CD14-positive monocyte (primary cell): ENCODE data around the gene LRP1B. TPM values are rescaled to one million over a fixed set of nuclear protein-coding genes. Genes with fewer than 3 reads are reported as not detected.

ENCODE experiments used
- DNase-seq, 3 donors: peaks; one replicate each; pipeline ENCODE4 v3.0.0-alpha.2; 2011 to 2022
- H2AFZ ChIP-seq: 2 replicates; pipeline ENCODE4 v1.6.0; 2012; ENCODE audit warnings: mild to moderate bottlenecking, low read depth, low read length, inconsistent platforms; ENCODE audit not compliant: insufficient read depth, poor library complexity, severe bottlenecking
- H3K27ac ChIP-seq, 2 donors: 1 replicate in 1 of 2; 2 replicates in 1 of 2; pipeline ENCODE4 v1.5.1; 2012 to 2013; ENCODE audit warnings: low read length in 2 of 2, control low read depth in 1 of 2, inconsistent platforms in 1 of 2, low read depth in 1 of 2, mild to moderate bottlenecking in 1 of 2
- H3K27me3 ChIP-seq, 2 donors: one replicate each; pipeline versions ENCODE4 v1.6.0 to v1.6.1; 2011 to 2013; ENCODE audit warnings: low read length in 2 of 2; ENCODE audit not compliant: control insufficient read depth in 2 of 2, insufficient read depth in 2 of 2
- H3K36me3 ChIP-seq, 2 donors: replicated peaks in 1 of 2; 1 replicate in 1 of 2; 2 replicates in 1 of 2; pipeline versions ENCODE4 v1.5.1 to v1.6.1; 2012 to 2013; ENCODE audit warnings: low read length in 2 of 2, control low read depth in 1 of 2, inconsistent platforms in 1 of 2, mild to moderate bottlenecking in 1 of 2; ENCODE audit not compliant: insufficient read depth in 2 of 2, control insufficient read depth in 1 of 2
- H3K4me1 ChIP-seq, 2 donors: 1 replicate in 1 of 2; 2 replicates in 1 of 2; pipeline versions ENCODE4 v1.5.1 to v1.6.1; 2012 to 2013; ENCODE audit warnings: low read length in 2 of 2, control low read depth in 1 of 2, inconsistent platforms in 1 of 2, mild to moderate bottlenecking in 1 of 2, moderate library complexity in 1 of 2; ENCODE audit not compliant: insufficient read depth in 2 of 2, control insufficient read depth in 1 of 2
- H3K4me2 ChIP-seq: replicated peaks from 2 replicates; pipeline ENCODE3; 2012; ENCODE audit warnings: low read length, moderate library complexity, mild to moderate bottlenecking; ENCODE audit not compliant: poor library complexity, severe bottlenecking; ENCODE audit errors: extremely low read depth
- H3K4me3 ChIP-seq, 3 experiments: fragments of 200-600 bp in 1 of 3; sonication (generic) in 1 of 3; replicated peaks in 1 of 3; 1 replicate in 2 of 3; 2 replicates in 1 of 3; pipeline ENCODE4 v1.5.1; 2011 to 2013; ENCODE audit warnings: low read length in 3 of 3, mild to moderate bottlenecking in 3 of 3, control low read depth in 2 of 3, low read depth in 2 of 3, inconsistent platforms in 1 of 3, moderate library complexity in 1 of 3
- H3K79me2 ChIP-seq: 2 replicates; pipeline ENCODE4 v1.6.0; 2012; ENCODE audit warnings: mild to moderate bottlenecking, control low read depth, inconsistent platforms, low read length, moderate library complexity; ENCODE audit not compliant: insufficient read depth
- H3K9ac ChIP-seq: 2 replicates; pipeline ENCODE4 v1.6.0; 2017; ENCODE audit warnings: low read length, mild to moderate bottlenecking; ENCODE audit not compliant: insufficient read depth, poor library complexity, severe bottlenecking
- H3K9me3 ChIP-seq, 2 donors: replicated peaks in 1 of 2; 1 replicate in 1 of 2; 2 replicates in 1 of 2; pipeline versions ENCODE4 v1.5.1 to v1.6.1; 2012 to 2013; ENCODE audit warnings: low read length in 2 of 2, control low read depth in 1 of 2; ENCODE audit not compliant: control insufficient read depth in 1 of 2, insufficient read depth in 1 of 2
- H4K20me1 ChIP-seq: 2 replicates; pipeline ENCODE4 v1.6.0; 2012; ENCODE audit warnings: mild to moderate bottlenecking, low read length, control low read depth, moderate library complexity; ENCODE audit not compliant: insufficient read depth
- H3K27ac Mint-ChIP-seq, 7 donors: one replicate each; pipeline ENCODE4 v1.8.0; 2020; ENCODE audit warnings: mild to moderate bottlenecking in 7 of 7, mixed read lengths in 7 of 7, moderate library complexity in 6 of 7, inconsistent platforms in 2 of 7
- H3K27me3 Mint-ChIP-seq, 3 donors: one replicate each; pipeline ENCODE4 v1.8.0; 2021 to 2022; ENCODE audit warnings: low read depth in 3 of 3, mild to moderate bottlenecking in 3 of 3, mixed read lengths in 3 of 3, moderate library complexity in 3 of 3, inconsistent platforms in 1 of 3
- H3K36me3 Mint-ChIP-seq, 2 donors: one replicate each; pipeline ENCODE4 v1.8.0; 2020; ENCODE audit warnings: mixed read lengths in 2 of 2, inconsistent platforms in 1 of 2, mild to moderate bottlenecking in 1 of 2
- H3K4me1 Mint-ChIP-seq: one replicate; pipeline ENCODE4 v1.8.0; 2020; ENCODE audit warnings: mild to moderate bottlenecking, mixed read lengths
- H3K4me3 Mint-ChIP-seq, 2 donors: one replicate each; pipeline ENCODE4 v1.8.0; 2020; ENCODE audit warnings: mild to moderate bottlenecking in 2 of 2, mixed read lengths in 2 of 2, moderate library complexity in 1 of 2
- H3K9me3 Mint-ChIP-seq, 7 donors: one replicate each; pipeline ENCODE4 v1.8.0; 2020 to 2022; ENCODE audit warnings: mixed read lengths in 7 of 7, mild to moderate bottlenecking in 6 of 7, moderate library complexity in 6 of 7, inconsistent platforms in 2 of 7
- WGBS: methylation state at CpG from one replicate; pipeline ENCODE4 v1.1.5; 2013; ENCODE audit warnings: missing lambda C conversion rate; ENCODE audit not compliant: insufficient coverage; 5-methylcytosine and 5-hydroxymethylcytosine counted together
- intact Hi-C, 2 donors: fragments of 100-400 bp; cut with micrococcal nuclease; formaldehyde crosslinking; loops; one replicate each; pipeline versions ENCODE4 v1.15.0 to v1.15.1; 2023
- polyA plus RNA-seq, 3 donors: library from polyadenylated mRNA; depleted of rRNA in 1 of 3; unstranded in 2 of 3; stranded (reverse) in 1 of 3; fragments of 300-500 nt in 2 of 3; fragments of >200 nt in 1 of 3; fragmentation: Illumina TruSeq in 2 of 3; gene quantifications; 1 replicate in 2 of 3; 2 replicates in 1 of 3; pipeline ENCODE4 v1.2.3, GENCODE V29; 2012 to 2021
- TF ChIP-seq, protein P1 (sequence below): fragments of 200-600 bp; IDR thresholded peaks from one replicate; pipeline ENCODE4 v1.8.0; 2022; ENCODE audit warnings: antibody characterized with exemption, mild to moderate bottlenecking

Gene LRP1B
- polyA plus RNA-seq, 3 donors: not detected

DNA sequence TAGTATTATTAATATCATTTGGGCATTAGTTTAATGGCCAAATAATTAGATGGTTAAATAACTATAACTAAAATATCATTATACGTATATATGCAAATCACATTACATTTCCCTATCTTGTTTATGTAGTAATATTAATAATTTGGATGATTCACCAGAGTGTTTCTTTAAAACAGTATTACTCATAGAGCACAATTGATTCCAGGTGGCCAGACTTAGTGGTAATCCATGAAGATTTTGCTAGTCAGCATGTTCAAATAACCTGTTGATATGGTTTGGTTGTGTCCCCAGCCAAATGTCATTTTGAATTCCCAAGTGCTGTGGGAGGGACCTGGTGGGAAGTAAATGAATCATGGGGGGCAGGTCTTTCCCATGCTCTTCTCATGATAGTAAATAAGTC is 782.3 kb downstream of the LRP1B start:
- Mint-ChIP-seq H3K27ac (no peak overlapping the region), H3K27me3 (no peaks in the 10 kb centered on the region), H3K4me1 (no peaks in the 10 kb centered on the region), H3K9me3 (peaks cover 0 to 9% (median 7%) of the 10 kb centered on the region in 7 donors), H3K36me3 (no peaks in the 10 kb centered on the region), H3K4me3 (no peak overlapping the region)
- intact Hi-C loops: no loop called here
- WGBS: no CpG with 5 or more reads among the region's 1 CpG
- H3K9me3 ChIP-seq: peaks cover 0 to 4% of the 10 kb centered on the region in 2 donors
- H4K20me1 ChIP-seq: no peaks in the 10 kb centered on the region
- no peaks in the 10 kb centered on the region for H3K79me2 ChIP-seq
- H3K27ac ChIP-seq: no peak overlapping the region
- no peaks in the 10 kb centered on the region for H3K27me3 ChIP-seq
- no peak overlapping the region for H3K4me3 ChIP-seq
- no peak for DNase-seq
- no peak overlapping the region for H3K9ac ChIP-seq
- H3K36me3 ChIP-seq: no peaks in the 10 kb centered on the region
- H3K4me1 ChIP-seq: no peaks in the 10 kb centered on the region
- H2AFZ ChIP-seq: no peak overlapping the region
- TF ChIP-seq, protein P1, sequence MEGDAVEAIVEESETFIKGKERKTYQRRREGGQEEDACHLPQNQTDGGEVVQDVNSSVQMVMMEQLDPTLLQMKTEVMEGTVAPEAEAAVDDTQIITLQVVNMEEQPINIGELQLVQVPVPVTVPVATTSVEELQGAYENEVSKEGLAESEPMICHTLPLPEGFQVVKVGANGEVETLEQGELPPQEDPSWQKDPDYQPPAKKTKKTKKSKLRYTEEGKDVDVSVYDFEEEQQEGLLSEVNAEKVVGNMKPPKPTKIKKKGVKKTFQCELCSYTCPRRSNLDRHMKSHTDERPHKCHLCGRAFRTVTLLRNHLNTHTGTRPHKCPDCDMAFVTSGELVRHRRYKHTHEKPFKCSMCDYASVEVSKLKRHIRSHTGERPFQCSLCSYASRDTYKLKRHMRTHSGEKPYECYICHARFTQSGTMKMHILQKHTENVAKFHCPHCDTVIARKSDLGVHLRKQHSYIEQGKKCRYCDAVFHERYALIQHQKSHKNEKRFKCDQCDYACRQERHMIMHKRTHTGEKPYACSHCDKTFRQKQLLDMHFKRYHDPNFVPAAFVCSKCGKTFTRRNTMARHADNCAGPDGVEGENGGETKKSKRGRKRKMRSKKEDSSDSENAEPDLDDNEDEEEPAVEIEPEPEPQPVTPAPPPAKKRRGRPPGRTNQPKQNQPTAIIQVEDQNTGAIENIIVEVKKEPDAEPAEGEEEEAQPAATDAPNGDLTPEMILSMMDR: no peak
- H3K4me2 ChIP-seq: no peak overlapping the region

DNA sequence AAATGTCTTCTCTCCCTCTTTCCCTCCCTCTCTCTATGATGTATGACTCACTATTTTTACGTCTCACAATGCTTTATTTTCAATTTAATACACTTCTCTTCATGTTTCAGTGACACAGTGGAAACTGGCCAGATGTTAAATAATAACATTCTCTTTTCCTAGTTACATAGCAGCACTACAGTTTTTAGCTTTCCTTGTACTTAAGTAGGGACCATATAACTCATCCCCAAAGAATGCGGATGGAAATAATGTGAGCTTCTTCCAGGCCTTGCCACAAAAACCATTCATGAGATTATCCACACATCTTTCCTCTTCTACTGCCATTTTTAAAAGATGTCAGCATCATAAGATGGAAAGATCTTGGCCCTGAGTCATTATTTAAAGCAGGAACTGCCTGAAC is 789.4 kb downstream of the LRP1B start:
- Mint-ChIP-seq H3K9me3 (peaks cover 0 to 7% (median 0%) of the 10 kb centered on the region in 7 donors), H3K36me3 (no peaks in the 10 kb centered on the region), H3K27me3 (no peaks in the 10 kb centered on the region), H3K27ac (no peak overlapping the region), H3K4me3 (no peak overlapping the region), H3K4me1 (no peaks in the 10 kb centered on the region)
- no peak overlapping the region for H3K4me3 ChIP-seq
- intact Hi-C loops: no loop called here
- H3K27me3 ChIP-seq: no peaks in the 10 kb centered on the region
- H3K9ac ChIP-seq: no peak overlapping the region
- H3K79me2 ChIP-seq: no peaks in the 10 kb centered on the region
- no peaks in the 10 kb centered on the region for H3K36me3 ChIP-seq
- no peak overlapping the region for H2AFZ ChIP-seq
- no peaks in the 10 kb centered on the region for H3K4me1 ChIP-seq
- no peaks in the 10 kb centered on the region for H3K9me3 ChIP-seq
- no peak overlapping the region for H3K27ac ChIP-seq
- WGBS: no CpG with 5 or more reads among the region's 2 CpGs
- no peak for DNase-seq
- H3K4me2 ChIP-seq: no peak overlapping the region
- no peaks in the 10 kb centered on the region for H4K20me1 ChIP-seq
- TF ChIP-seq, protein P1: no peak
